OCI-LY7 (cell line): ENCODE results near the gene SIRT4. TPM values are rescaled to one million over a fixed set of nuclear protein-coding genes. Genes with fewer than 3 reads are reported as not detected.

Source experiments
- BruUV-seq: library from RNA; stranded (reverse); fragments of 400-500 nt; replicated peaks from 2 replicates; lab custom pipeline; 2021; lab: Mats Ljungman, UMichigan
- CTCF ChIA-PET: fragments of 300-600 bp; sonication (Branson Sonifier 250); formaldehyde crosslinking; loops from one replicate; lab custom pipeline; 2022; ENCODE audit warnings: antibody characterized with exemption; ENCODE audit not compliant: unreplicated experiment; lab: Charles Lee
- POLR2A ChIA-PET: fragments of 300-600 bp; sonication (Branson Sonifier 250); formaldehyde crosslinking; loops from one replicate; lab custom pipeline; 2022; ENCODE audit warnings: antibody characterized with exemption; lab: Charles Lee
- DNase-seq: peaks from one replicate; pipeline ENCODE4 v3.0.0-alpha.2; 2015; ENCODE audit warnings: low spot score
- H2AFZ ChIP-seq: fragments of 200-600 bp; sonication (generic), shearing (Covaris generic); 2 replicates; pipeline ENCODE4 v1.6.1; 2014; ENCODE audit warnings: mild to moderate bottlenecking, antibody characterized with exemption, low read length, moderate library complexity
- H3K27ac ChIP-seq: fragments of 200-600 bp; sonication (generic); 2 replicates; pipeline ENCODE4 v1.5.1; 2014; ENCODE audit warnings: mixed run types, low read depth, mild to moderate bottlenecking, moderate library complexity, low read length, inconsistent platforms; ENCODE audit not compliant: poor library complexity, severe bottlenecking
- H3K36me3 ChIP-seq: fragments of 200-600 bp; sonication (generic); 2 replicates; pipeline ENCODE4 v1.6.1; 2014; ENCODE audit warnings: mild to moderate bottlenecking, antibody characterized with exemption, low read length, moderate library complexity, mixed read lengths; ENCODE audit not compliant: insufficient read depth
- H3K4me1 ChIP-seq: fragments of 200-600 bp; sonication (generic); 2 replicates; pipeline ENCODE4 v1.5.1; 2014; ENCODE audit warnings: mild to moderate bottlenecking, low read length; ENCODE audit not compliant: insufficient read depth, poor library complexity, severe bottlenecking
- H3K4me2 ChIP-seq: fragments of 200-600 bp; sonication (generic); 2 replicates; pipeline ENCODE4 v1.6.1; 2014; ENCODE audit warnings: mild to moderate bottlenecking, low read length
- H3K4me3 ChIP-seq: fragments of 200-600 bp; sonication (generic); 2 replicates; pipeline ENCODE4 v1.5.1; 2014; ENCODE audit warnings: mild to moderate bottlenecking, low read depth, low read length; ENCODE audit not compliant: poor library complexity, severe bottlenecking
- H3K79me2 ChIP-seq: fragments of 200-600 bp; sonication (generic); 2 replicates; pipeline ENCODE4 v1.6.1; 2016; ENCODE audit warnings: low read depth, mild to moderate bottlenecking, low read length, moderate library complexity, mixed read lengths; ENCODE audit not compliant: insufficient read depth
- H3K9me2 ChIP-seq: fragments of 200-600 bp; sonication (generic); 2 replicates; pipeline ENCODE4 v1.6.1; 2016; ENCODE audit warnings: mild to moderate bottlenecking, low read length, mixed read lengths; ENCODE audit not compliant: insufficient read depth
- H3K9me3 ChIP-seq: fragments of 200-600 bp; sonication (generic); 2 replicates; pipeline ENCODE4 v1.6.1; 2014; ENCODE audit warnings: mild to moderate bottlenecking, mixed run types, low read length, mixed read lengths
- H4K20me1 ChIP-seq: fragments of 200-600 bp; sonication (generic); 2 replicates; pipeline ENCODE4 v1.6.1; 2014; ENCODE audit warnings: mild to moderate bottlenecking, antibody characterized with exemption, low read length, moderate library complexity, mixed read lengths; ENCODE audit not compliant: insufficient read depth
- EZH2phosphoT487 ChIP-seq: fragments of 200-600 bp; sonication (generic); IDR thresholded peaks from 2 replicates; pipeline ENCODE4 v1.6.1; 2018; ENCODE audit warnings: low read depth, borderline replicate concordance, mild to moderate bottlenecking, mixed run types, antibody characterized with exemption, low read length, moderate library complexity, mixed read lengths
- intact Hi-C: fragments of 100-400 bp; cut with micrococcal nuclease; formaldehyde crosslinking; loops from one replicate; pipeline ENCODE4 v1.10.0; 2022; ENCODE audit not compliant: unreplicated experiment
- total RNA-seq, 2 experiments: library from RNA; depleted of rRNA in 1 of 2; stranded (reverse); fragments of >200 nt in 1 of 2; shearing (Covaris generic) in 1 of 2; gene quantifications; 2 replicates each; pipeline ENCODE4 v1.2.3, GENCODE V29; 2014 to 2022
- TF ChIP-seq, protein P1 (sequence below): fragments of 200-600 bp; sonication (generic); conservative IDR thresholded peaks from 2 replicates; pipeline ENCODE4 v1.5.1; 2014; ENCODE audit warnings: mild to moderate bottlenecking, antibody characterized with exemption, low read length, moderate library complexity, mixed read lengths

SIRT4 gene
- total RNA-seq, 2 experiments from 2014 or later = 1.4 to 2.1 TPM

DNA sequence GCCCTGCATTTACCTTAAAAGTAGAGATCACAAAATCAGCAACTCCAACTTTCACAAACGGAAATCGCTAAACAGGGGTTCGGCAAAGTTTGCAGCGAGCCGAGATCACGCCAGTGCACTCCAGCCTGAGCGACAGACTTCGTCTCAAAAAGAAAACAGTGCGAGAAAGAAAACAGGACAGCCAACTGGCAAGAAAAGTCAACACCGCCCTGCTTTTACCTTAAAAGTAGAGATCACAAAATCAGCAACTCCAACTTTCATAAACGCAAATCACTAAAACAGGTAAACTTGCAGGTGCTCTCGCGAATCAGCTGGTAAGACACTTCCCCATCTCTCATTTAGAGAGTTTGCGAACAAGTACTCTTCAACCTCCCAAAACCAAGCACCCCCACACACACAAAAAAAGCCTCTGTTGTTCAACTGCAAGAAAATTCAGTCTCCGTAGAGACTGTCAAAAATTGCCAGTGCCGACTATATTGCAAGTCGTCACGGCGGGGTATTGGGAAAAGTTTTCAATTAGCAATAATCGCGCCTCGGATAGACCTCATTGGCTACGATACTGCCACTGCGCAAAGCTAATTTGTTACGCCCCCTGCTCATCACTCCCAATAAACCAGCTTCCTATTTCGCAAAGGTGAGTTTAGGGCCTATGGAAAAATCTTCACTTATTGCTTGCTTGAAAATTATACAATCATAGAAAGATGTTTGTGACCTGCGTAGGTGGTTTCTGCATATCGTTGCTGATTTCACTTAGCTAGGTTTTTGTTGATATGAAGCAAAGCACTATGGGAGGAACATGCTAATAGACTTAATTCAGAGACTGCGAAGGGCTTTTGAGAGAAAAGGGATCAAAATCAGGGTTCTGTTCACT is 9.2 kb upstream of the SIRT4 start, which contains the start of gene RNU4-1:
Gene RNU4-1, minus strand, starts transcription at position 577 of the 871 bp plus-strand sequence.
- TF ChIP-seq EZH2phosphoT487 = no peak
- TF ChIP-seq, protein P1, sequence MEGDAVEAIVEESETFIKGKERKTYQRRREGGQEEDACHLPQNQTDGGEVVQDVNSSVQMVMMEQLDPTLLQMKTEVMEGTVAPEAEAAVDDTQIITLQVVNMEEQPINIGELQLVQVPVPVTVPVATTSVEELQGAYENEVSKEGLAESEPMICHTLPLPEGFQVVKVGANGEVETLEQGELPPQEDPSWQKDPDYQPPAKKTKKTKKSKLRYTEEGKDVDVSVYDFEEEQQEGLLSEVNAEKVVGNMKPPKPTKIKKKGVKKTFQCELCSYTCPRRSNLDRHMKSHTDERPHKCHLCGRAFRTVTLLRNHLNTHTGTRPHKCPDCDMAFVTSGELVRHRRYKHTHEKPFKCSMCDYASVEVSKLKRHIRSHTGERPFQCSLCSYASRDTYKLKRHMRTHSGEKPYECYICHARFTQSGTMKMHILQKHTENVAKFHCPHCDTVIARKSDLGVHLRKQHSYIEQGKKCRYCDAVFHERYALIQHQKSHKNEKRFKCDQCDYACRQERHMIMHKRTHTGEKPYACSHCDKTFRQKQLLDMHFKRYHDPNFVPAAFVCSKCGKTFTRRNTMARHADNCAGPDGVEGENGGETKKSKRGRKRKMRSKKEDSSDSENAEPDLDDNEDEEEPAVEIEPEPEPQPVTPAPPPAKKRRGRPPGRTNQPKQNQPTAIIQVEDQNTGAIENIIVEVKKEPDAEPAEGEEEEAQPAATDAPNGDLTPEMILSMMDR = no peak
- H3K9me2 ChIP-seq = no peaks in the 10 kb centered on the region
- TSS peak; percentile 96 for BruUV-seq
- DNase-seq = peak; percentile 97
- CTCF ChIA-PET = interaction anchor here (0.8 to 1.0 kb wide), 3 partner anchors 9 to 65 kb away, joined by 4 to 5 read pairs (median 5); partner anchors contain the start of gene SIRT4
- H3K4me1 ChIP-seq = peaks cover 32% of the 10 kb centered on the region
- H3K4me3 ChIP-seq = peak within 1 kb of the TSS; percentile 68
- H3K79me2 ChIP-seq = no peaks in the 10 kb centered on the region
- peak within 1 kb of the TSS; percentile 89 for H3K27ac ChIP-seq
- POLR2A ChIA-PET = interaction anchor here (0.5 to 5.0 kb wide), 15 partner anchors 10 to 1058 kb away, joined by 3 to 75 read pairs (median 5); partner anchors contain the start of genes COX6A1, PXN, RPLP0 and SIRT4
- no peaks in the 10 kb centered on the region for H4K20me1 ChIP-seq
- no peaks in the 10 kb centered on the region for H3K36me3 ChIP-seq
- intact Hi-C loops = loop anchor here (10.0 kb wide), 1 partner anchor 1712 kb away; no protein-coding TSS in a partner anchor
- H3K4me2 ChIP-seq = peak within 1 kb of the TSS; percentile 72
- no peaks in the 10 kb centered on the region for H3K9me3 ChIP-seq
- peak within 1 kb of the TSS; percentile 94 for H2AFZ ChIP-seq

DNA sequence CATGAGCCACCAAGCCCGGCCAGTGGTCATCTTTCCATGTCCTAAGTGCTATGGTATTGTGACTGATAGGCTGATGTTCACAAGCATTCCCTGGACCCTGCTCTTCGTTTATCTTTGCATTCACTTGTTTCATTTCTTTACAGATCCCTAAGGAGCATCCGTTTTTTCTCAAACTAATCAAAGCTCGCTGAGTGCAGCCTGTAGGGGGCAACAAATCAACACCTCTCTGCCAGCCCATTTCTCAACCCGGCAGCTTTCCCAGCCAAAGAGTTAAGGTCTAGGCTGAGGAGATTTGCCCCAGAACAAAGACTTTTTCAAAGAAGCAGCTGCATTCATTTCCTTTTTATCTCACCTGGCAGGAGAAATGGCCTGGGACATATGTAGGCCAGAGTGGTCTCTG is 12.1 kb downstream of the SIRT4 start:
- TF ChIP-seq, protein P1 = peak; percentile 83
- no peak for TF ChIP-seq EZH2phosphoT487
- BruUV-seq = no TSS peak
- H3K9me2 ChIP-seq = no peaks in the 10 kb centered on the region
- ChIA-PET CTCF (interaction anchor here (0.5 to 1.0 kb wide), 2 partner anchors 12 to 1399 kb away, joined by 3 to 5 read pairs; partner anchors contain the start of gene SIRT4), POLR2A (interaction anchor here (1.0 to 1.1 kb wide), 2 partner anchors 22 to 125 kb away, joined by 3 to 6 read pairs; partner anchors contain the start of gene RNU4-2)
- no peaks in the 10 kb centered on the region for H4K20me1 ChIP-seq
- no peak overlapping the region for H3K4me2 ChIP-seq
- no peak overlapping the region for H3K27ac ChIP-seq
- peak; percentile 38 for DNase-seq
- H3K36me3 ChIP-seq = no peaks in the 10 kb centered on the region
- H3K79me2 ChIP-seq = no peaks in the 10 kb centered on the region
- intact Hi-C loops = no loop called here
- H3K9me3 ChIP-seq = no peaks in the 10 kb centered on the region
- no peak overlapping the region for H2AFZ ChIP-seq
- peaks cover 10% of the 10 kb centered on the region for H3K4me1 ChIP-seq
- no peak overlapping the region for H3K4me3 ChIP-seq
